Left cardiac atrium (tissue), 2 donors: Measurements from ENCODE around the gene DAD1. TPM values are rescaled to one million over a fixed set of nuclear protein-coding genes. Genes with fewer than 3 reads are reported as not detected.

Experiments
- total RNA-seq, 2 donors: library from RNA; stranded (reverse); fragmentation: NEBNext Ultra II Directional; extraction: Animal tissue kit (Norgen Biotek cat#: 25700); gene quantifications; one replicate each; pipeline ENCODE4 v1.2.1, GENCODE V29; 2021
- donor health status: DM: no; HTN: yes; CAD: no; lungs with severe emphysema.
- donor health status: DM: yes; HTN: yes; CAD: no.

DAD1 gene
- total RNA-seq, 2 donors from 2014 or later, result 150 to 165 TPM

Other genes with a start within 250 kb of the DAD1 start
- gene ABHD4, start 9.1 kb upstream of the DAD1 start, total RNA-seq, result 10 to 100 TPM; 19.8 to 20.1 TPM
- not detected for gene OR6J1, start 55.1 kb upstream of the DAD1 start, total RNA-seq
- gene OXA1L, start 177.5 kb upstream of the DAD1 start, total RNA-seq, result 100 to 1,000 TPM; 102 to 104 TPM
- 10 to 100 TPM in 1 of 2 donors, 1 to 10 TPM in 1; 8.2 to 12.0 TPM for gene SLC7A7, start 226.2 kb upstream of the DAD1 start, total RNA-seq
- 10 to 100 TPM; 79.4 to 95.7 TPM for gene MRPL52, start 240.7 kb upstream of the DAD1 start, total RNA-seq
- gene MMP14, start 247.4 kb upstream of the DAD1 start, total RNA-seq, result 10 to 100 TPM; 51.2 to 52.2 TPM